Measurements from ENCODE around the gene C10orf90. TPM values are rescaled to one million over a fixed set of nuclear protein-coding genes. Genes with fewer than 3 reads are reported as not detected.

The C10orf90 gene
- total and polyA plus RNA-seq, 4 donors, result 1.7 to 3.4 (median 3.2) TPM

- H3K4me1 ChIP-seq (ENCODE audit: control insufficient read depth, insufficient read depth, low read length), result peaks cover 8% of the 10 kb centered on the region
- WGBS (ENCODE audit: insufficient coverage), result 78% methylated on average over 2 of the region's 7 CpGs
- no peak overlapping the region for H3K4me3 ChIP-seq (ENCODE audit: low read depth, low read length)
- no peak overlapping the region for H3K27ac ChIP-seq (ENCODE audit: low read depth, low read length)
- H3K9me3 ChIP-seq (ENCODE audit: control insufficient read depth, insufficient read depth, low read length), result no peaks in the 10 kb centered on the region
- H3K36me3 ChIP-seq (ENCODE audit: control insufficient read depth, insufficient read depth, low read length), result no peaks in the 10 kb centered on the region
- DNase-seq (ENCODE audit: low read depth in 4 of 6, low spot score in 6 of 6), result no peak
- H3K27me3 ChIP-seq (ENCODE audit: control insufficient read depth, insufficient read depth, low read length), result peaks cover 11% of the 10 kb centered on the region
These were observed 149.7 kb downstream of the C10orf90 start for GRCh38 chr10:126520751-126521317.

GRCh38 chr10:126519992-126520391, 150.5 kb downstream of the C10orf90 start:
- peaks cover 3% of the 10 kb centered on the region for H3K4me1 ChIP-seq (ENCODE audit: control insufficient read depth, insufficient read depth, low read length)
- H3K27me3 ChIP-seq (ENCODE audit: control insufficient read depth, insufficient read depth, low read length), result peaks cover 11% of the 10 kb centered on the region
- H3K9me3 ChIP-seq (ENCODE audit: control insufficient read depth, insufficient read depth, low read length), result no peaks in the 10 kb centered on the region
- no peak overlapping the region for H3K4me3 ChIP-seq (ENCODE audit: low read depth, low read length)
- H3K36me3 ChIP-seq (ENCODE audit: control insufficient read depth, insufficient read depth, low read length), result no peaks in the 10 kb centered on the region
- 82% methylated on average over 7 of the region's 7 CpGs for WGBS (ENCODE audit: insufficient coverage)
- H3K27ac ChIP-seq (ENCODE audit: low read depth, low read length), result no peak overlapping the region
- DNase-seq (ENCODE audit: low read depth in 4 of 6, low spot score in 6 of 6), result no peak

- whole genome bisulfite sequencing (ENCODE audit: insufficient coverage), result 100% methylated on average over 1 of the region's 2 CpGs
- DNase-seq (ENCODE audit: low read depth in 4 of 6, low spot score in 6 of 6), result no peak
- no peaks in the 10 kb centered on the region for H3K9me3 ChIP-seq (ENCODE audit: control insufficient read depth, insufficient read depth, low read length)
- no peaks in the 10 kb centered on the region for H3K36me3 ChIP-seq (ENCODE audit: control insufficient read depth, insufficient read depth, low read length)
- no peak overlapping the region for H3K4me3 ChIP-seq (ENCODE audit: low read depth, low read length)
- H3K27ac ChIP-seq (ENCODE audit: low read depth, low read length), result no peak overlapping the region
- peaks cover 4% of the 10 kb centered on the region for H3K27me3 ChIP-seq (ENCODE audit: control insufficient read depth, insufficient read depth, low read length)
- no peaks in the 10 kb centered on the region for H3K4me1 ChIP-seq (ENCODE audit: control insufficient read depth, insufficient read depth, low read length)
These were observed 151.3 kb downstream of the C10orf90 start for GRCh38 chr10:126519185-126519584.

- H3K27ac ChIP-seq (ENCODE audit: low read depth, low read length), result no peak overlapping the region
- 79% methylated on average over 7 of the region's 10 CpGs for WGBS (ENCODE audit: insufficient coverage)
- no peak overlapping the region for H3K4me3 ChIP-seq (ENCODE audit: low read depth, low read length)
These were observed 152.0 kb downstream of the C10orf90 start for GRCh38 chr10:126518218-126519080.

DNA sequence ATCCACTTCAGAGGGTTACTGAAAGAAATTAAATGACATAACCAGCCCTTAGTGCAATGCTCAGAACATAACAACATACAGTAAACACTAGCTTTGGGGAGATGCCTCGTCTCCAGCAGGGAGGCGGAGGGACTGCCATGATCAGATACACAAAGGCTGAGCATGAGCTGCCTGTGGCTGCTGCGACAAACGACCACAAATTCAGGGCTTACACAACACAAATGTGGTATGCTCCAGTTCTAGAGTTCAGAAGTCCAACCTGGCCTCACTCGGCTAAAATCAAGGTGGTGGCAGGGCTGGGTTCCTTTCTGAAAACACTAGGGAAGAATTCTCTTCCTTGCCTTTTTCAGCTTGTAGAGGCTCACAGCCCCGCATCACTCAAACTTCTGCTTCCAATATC, 154.0 kb downstream of the C10orf90 start:
- Histone ChIP-seq H3K36me3 (ENCODE audit: control insufficient read depth, insufficient read depth, low read length) (no peaks in the 10 kb centered on the region), H3K27me3 (ENCODE audit: control insufficient read depth, insufficient read depth, low read length) (no peaks in the 10 kb centered on the region), H3K9me3 (ENCODE audit: control insufficient read depth, insufficient read depth, low read length) (no peaks in the 10 kb centered on the region), H3K4me1 (ENCODE audit: control insufficient read depth, insufficient read depth, low read length) (no peaks in the 10 kb centered on the region), H3K4me3 (ENCODE audit: low read depth, low read length) (no peak overlapping the region), H3K27ac (ENCODE audit: low read depth, low read length) (no peak overlapping the region)
- 99% methylated on average over 6 of the region's 6 CpGs for whole genome bisulfite sequencing (ENCODE audit: insufficient coverage)
- DNase-seq (ENCODE audit: low read depth in 4 of 6, low spot score in 6 of 6), result no peak

More at GRCh38 chr10:126518218-126519080, 152.0 kb downstream of the C10orf90 start:
- Histone ChIP-seq H3K36me3 (ENCODE audit: control insufficient read depth, insufficient read depth, low read length) (no peaks in the 10 kb centered on the region), H3K27me3 (ENCODE audit: control insufficient read depth, insufficient read depth, low read length) (no peaks in the 10 kb centered on the region), H3K9me3 (ENCODE audit: control insufficient read depth, insufficient read depth, low read length) (no peaks in the 10 kb centered on the region), H3K4me1 (ENCODE audit: control insufficient read depth, insufficient read depth, low read length) (no peaks in the 10 kb centered on the region)
- no peak for DNase-seq (ENCODE audit: low read depth in 4 of 6, low spot score in 6 of 6)

DNA sequence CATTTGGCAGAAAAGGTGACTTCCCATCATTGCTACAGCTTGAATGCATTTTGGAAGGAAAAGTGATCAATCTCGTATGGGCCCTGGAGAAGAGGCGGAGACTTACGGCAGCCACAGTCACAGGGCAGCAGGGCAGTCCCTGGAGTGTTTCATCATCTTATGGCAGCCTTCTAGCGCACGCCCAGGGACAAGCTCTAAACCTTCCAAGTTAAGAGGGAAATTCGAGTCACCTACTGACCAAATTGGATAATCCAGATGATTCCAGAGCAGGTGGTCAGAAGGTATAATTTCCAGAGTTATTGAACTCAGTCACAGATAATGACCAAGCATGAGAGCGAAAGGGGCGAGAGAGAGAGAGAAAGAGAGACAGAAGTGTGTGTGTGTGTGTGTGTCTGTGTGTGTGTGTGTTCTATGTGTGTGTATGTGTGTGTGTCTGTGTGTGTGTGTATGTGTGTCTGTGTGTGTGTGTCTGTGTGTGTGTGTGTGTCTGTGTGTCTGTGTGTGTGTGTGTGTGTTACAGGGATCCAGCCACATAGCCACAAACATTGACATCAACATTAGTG, 158.5 kb downstream of the C10orf90 start:
- H3K4me3 ChIP-seq (ENCODE audit: low read depth, low read length), result no peak overlapping the region
- H3K9me3 ChIP-seq (ENCODE audit: control insufficient read depth, insufficient read depth, low read length), result no peaks in the 10 kb centered on the region
- H3K36me3 ChIP-seq (ENCODE audit: control insufficient read depth, insufficient read depth, low read length), result no peaks in the 10 kb centered on the region
- H3K4me1 ChIP-seq (ENCODE audit: control insufficient read depth, insufficient read depth, low read length), result no peaks in the 10 kb centered on the region
- H3K27ac ChIP-seq (ENCODE audit: low read depth, low read length), result no peak overlapping the region
- DNase-seq (ENCODE audit: low read depth in 4 of 6, low spot score in 6 of 6), result peak in 1 of 6 donors; percentile 28
- WGBS (ENCODE audit: insufficient coverage), result 60% methylated on average over 8 of the region's 8 CpGs
- no peaks in the 10 kb centered on the region for H3K27me3 ChIP-seq (ENCODE audit: control insufficient read depth, insufficient read depth, low read length)

DNA sequence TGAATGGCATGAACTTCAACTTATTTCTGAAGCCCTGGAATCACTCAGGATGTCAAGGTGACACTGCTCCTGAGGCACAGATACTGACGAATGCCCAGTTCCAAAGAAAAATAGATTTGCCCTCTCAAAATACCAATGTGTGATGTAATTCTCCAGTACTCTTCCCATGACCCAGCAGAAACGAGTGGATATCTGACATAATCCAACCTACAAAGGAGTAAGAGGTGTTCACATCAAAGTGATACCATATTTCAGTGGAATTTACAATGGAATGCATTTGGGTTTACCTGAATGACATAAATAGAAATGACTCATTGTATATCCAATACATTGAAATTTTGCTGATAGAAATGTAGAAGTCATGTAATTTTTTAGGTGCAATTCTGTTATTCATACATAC, 161.3 kb downstream of the C10orf90 start:
- no CpG with 5 or more reads among the region's 2 CpGs for WGBS (ENCODE audit: insufficient coverage)
- Histone ChIP-seq H3K27ac (ENCODE audit: low read depth, low read length) (no peak overlapping the region), H3K4me3 (ENCODE audit: low read depth, low read length) (no peak overlapping the region), H3K4me1 (ENCODE audit: control insufficient read depth, insufficient read depth, low read length) (peaks cover 3% of the 10 kb centered on the region), H3K9me3 (ENCODE audit: control insufficient read depth, insufficient read depth, low read length) (no peaks in the 10 kb centered on the region), H3K27me3 (ENCODE audit: control insufficient read depth, insufficient read depth, low read length) (no peaks in the 10 kb centered on the region), H3K36me3 (ENCODE audit: control insufficient read depth, insufficient read depth, low read length) (no peaks in the 10 kb centered on the region)
- no peak for DNase-seq (ENCODE audit: low read depth in 4 of 6, low spot score in 6 of 6)

- H3K27me3 ChIP-seq (ENCODE audit: control insufficient read depth, insufficient read depth, low read length), result no peaks in the 10 kb centered on the region
These were observed 161.9 kb downstream of the C10orf90 start for GRCh38 chr10:126508535-126509040.

GRCh38 chr10:126504761-126505112, 165.8 kb downstream of the C10orf90 start:
- H3K36me3 ChIP-seq (ENCODE audit: control insufficient read depth, insufficient read depth, low read length), result no peaks in the 10 kb centered on the region
- H3K27me3 ChIP-seq (ENCODE audit: control insufficient read depth, insufficient read depth, low read length), result no peaks in the 10 kb centered on the region
- peaks cover 7% of the 10 kb centered on the region for H3K4me1 ChIP-seq (ENCODE audit: control insufficient read depth, insufficient read depth, low read length)
- DNase-seq (ENCODE audit: low read depth in 4 of 6, low spot score in 6 of 6), result no peak
- H3K27ac ChIP-seq (ENCODE audit: low read depth, low read length), result no peak overlapping the region
- WGBS (ENCODE audit: insufficient coverage), result 93% methylated on average over 15 of the region's 16 CpGs
- H3K4me3 ChIP-seq (ENCODE audit: low read depth, low read length), result no peak overlapping the region
- H3K9me3 ChIP-seq (ENCODE audit: control insufficient read depth, insufficient read depth, low read length), result no peaks in the 10 kb centered on the region

More at GRCh38 chr10:126508535-126509040, 161.9 kb downstream of the C10orf90 start:
- H3K4me3 ChIP-seq (ENCODE audit: low read depth, low read length), result no peak overlapping the region
- H3K4me1 ChIP-seq (ENCODE audit: control insufficient read depth, insufficient read depth, low read length), result peaks cover 7% of the 10 kb centered on the region
- no peak for DNase-seq (ENCODE audit: low read depth in 4 of 6, low spot score in 6 of 6)
- H3K27ac ChIP-seq (ENCODE audit: low read depth, low read length), result no peak overlapping the region
- no peaks in the 10 kb centered on the region for H3K36me3 ChIP-seq (ENCODE audit: control insufficient read depth, insufficient read depth, low read length)
- no peaks in the 10 kb centered on the region for H3K9me3 ChIP-seq (ENCODE audit: control insufficient read depth, insufficient read depth, low read length)
- WGBS (ENCODE audit: insufficient coverage), result 74% methylated on average over 5 of the region's 9 CpGs
